WTC11 (cell line): Measurements from ENCODE around the gene GPR135. TPM values are rescaled to one million over a fixed set of nuclear protein-coding genes. Genes with fewer than 3 reads are reported as not detected.

Experiments used
- CREM ChIP-seq: sonication (generic); formaldehyde crosslinking; IDR thresholded peaks from 2 replicates; pipeline ENCODE4 v1.8.1; 2022; ENCODE audit warnings: mild to moderate bottlenecking, missing genetic modification reagents, moderate library complexity
- ELF4 ChIP-seq: sonication (generic); formaldehyde crosslinking; IDR thresholded peaks from 2 replicates; pipeline ENCODE4 v1.8.1; 2022; ENCODE audit warnings: low read depth, mild to moderate bottlenecking, moderate library complexity, missing genetic modification reagents
- FOXK1 ChIP-seq: sonication (generic); formaldehyde crosslinking; IDR thresholded peaks from 2 replicates; pipeline ENCODE4 v1.8.0; 2022; ENCODE audit warnings: mild to moderate bottlenecking, moderate library complexity, missing genetic modification reagents
- JUN ChIP-seq: sonication (generic); formaldehyde crosslinking; IDR thresholded peaks from 2 replicates; pipeline ENCODE4 v1.8.0; 2023; ENCODE audit warnings: mild to moderate bottlenecking, missing genetic modification reagents
- NFE2L1 ChIP-seq: sonication (generic); formaldehyde crosslinking; IDR thresholded peaks from 2 replicates; pipeline ENCODE4 v1.8.1; 2023; ENCODE audit warnings: missing genetic modification reagents
- NR2C2 ChIP-seq: sonication (generic); formaldehyde crosslinking; IDR thresholded peaks from 2 replicates; pipeline ENCODE4 v1.8.0; 2022; ENCODE audit warnings: mild to moderate bottlenecking, missing genetic modification reagents
- ZBTB21 ChIP-seq: sonication (generic); formaldehyde crosslinking; IDR thresholded peaks from 2 replicates; pipeline ENCODE4 v1.8.1; 2023; ENCODE audit warnings: mild to moderate bottlenecking, missing genetic modification reagents, borderline replicate concordance
- total RNA-seq: library from RNA; stranded (reverse); gene quantifications from 3 replicates; pipeline ENCODE4 v1.2.3, GENCODE V29; 2021
- TF ChIP-seq, protein P1 (sequence below): sonication (generic); formaldehyde crosslinking; conservative IDR thresholded peaks from 2 replicates; pipeline ENCODE4 v1.8.1; 2023; ENCODE audit warnings: mild to moderate bottlenecking, low read depth, missing genetic modification reagents, moderate library complexity
- TF ChIP-seq, protein P2 (sequence below): sonication (generic); formaldehyde crosslinking; IDR thresholded peaks from 2 replicates; pipeline ENCODE4 v1.8.0; 2022; ENCODE audit warnings: mild to moderate bottlenecking, missing genetic modification reagents
- TF ChIP-seq, protein P3 (sequence below): sonication (generic); formaldehyde crosslinking; IDR thresholded peaks from 2 replicates; pipeline ENCODE4 v1.8.1; 2022; ENCODE audit warnings: mild to moderate bottlenecking, moderate library complexity, missing genetic modification reagents
- TF ChIP-seq, protein P4 (sequence below): sonication (generic); formaldehyde crosslinking; IDR thresholded peaks from 2 replicates; pipeline ENCODE4 v1.8.1; 2022; ENCODE audit warnings: missing genetic modification reagents, borderline replicate concordance
- TF ChIP-seq, protein P5 (sequence below): fragments of 250-450 bp; sonication (Bioruptor Pico); IDR thresholded peaks from 2 replicates; pipeline ENCODE4 v2.1.2; 2022; ENCODE audit warnings: mild to moderate bottlenecking, moderate library complexity
- TF ChIP-seq, protein P6 (sequence below): sonication (generic); formaldehyde crosslinking; IDR thresholded peaks from 2 replicates; pipeline ENCODE4 v1.8.1; 2022; ENCODE audit warnings: low read depth, mild to moderate bottlenecking, moderate library complexity, missing genetic modification reagents, borderline replicate concordance
- TF ChIP-seq, protein P7 (sequence below): sonication (generic); formaldehyde crosslinking; IDR thresholded peaks from 2 replicates; pipeline ENCODE4 v1.8.0; 2023; ENCODE audit warnings: missing genetic modification reagents, mild to moderate bottlenecking, borderline replicate concordance
- TF ChIP-seq, protein P8 (sequence below): fragments of 250-450 bp; sonication (Bioruptor Pico); conservative IDR thresholded peaks from 2 replicates; pipeline ENCODE4 v1.9.0; 2021; ENCODE audit warnings: mild to moderate bottlenecking

Gene GPR135
- total RNA-seq, 1 experiment from 2014 or later, result 1.7 TPM

DNA sequence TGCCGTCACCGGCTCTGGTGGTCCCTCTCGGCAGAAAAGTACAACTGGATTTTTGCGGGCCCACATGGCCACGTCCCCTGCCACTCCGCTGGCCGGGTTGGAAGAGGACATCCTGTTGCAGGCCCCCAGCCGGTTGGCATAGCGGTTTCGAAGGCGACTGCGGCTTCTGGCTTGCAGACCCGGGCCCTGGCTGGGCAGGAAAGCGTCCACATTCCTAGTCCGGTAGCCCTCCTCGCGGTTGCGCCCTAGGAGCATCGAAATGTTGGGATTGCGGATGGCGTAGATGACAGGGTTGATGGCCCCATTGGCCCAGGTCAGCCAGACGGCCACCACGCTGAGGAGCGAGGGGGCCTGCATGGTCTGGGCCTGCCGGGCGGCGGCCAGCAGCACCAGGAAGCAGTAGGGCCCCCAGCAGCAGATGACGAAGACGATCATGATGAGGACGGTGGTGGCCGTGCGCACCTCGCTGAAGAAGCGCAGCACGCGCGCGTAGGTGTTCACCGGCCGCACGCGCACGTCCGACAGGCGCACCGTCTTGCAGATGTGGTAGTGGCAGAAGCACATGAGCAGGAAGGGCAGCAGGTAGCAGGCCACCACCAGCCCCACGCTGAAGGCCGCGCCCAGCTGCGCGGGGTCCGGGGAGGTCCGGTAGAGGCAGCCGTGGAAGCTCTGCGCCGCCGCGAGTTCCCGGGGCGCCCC lies 1.2 kb downstream of the GPR135 start (continued):
- TF ChIP-seq, protein P1, sequence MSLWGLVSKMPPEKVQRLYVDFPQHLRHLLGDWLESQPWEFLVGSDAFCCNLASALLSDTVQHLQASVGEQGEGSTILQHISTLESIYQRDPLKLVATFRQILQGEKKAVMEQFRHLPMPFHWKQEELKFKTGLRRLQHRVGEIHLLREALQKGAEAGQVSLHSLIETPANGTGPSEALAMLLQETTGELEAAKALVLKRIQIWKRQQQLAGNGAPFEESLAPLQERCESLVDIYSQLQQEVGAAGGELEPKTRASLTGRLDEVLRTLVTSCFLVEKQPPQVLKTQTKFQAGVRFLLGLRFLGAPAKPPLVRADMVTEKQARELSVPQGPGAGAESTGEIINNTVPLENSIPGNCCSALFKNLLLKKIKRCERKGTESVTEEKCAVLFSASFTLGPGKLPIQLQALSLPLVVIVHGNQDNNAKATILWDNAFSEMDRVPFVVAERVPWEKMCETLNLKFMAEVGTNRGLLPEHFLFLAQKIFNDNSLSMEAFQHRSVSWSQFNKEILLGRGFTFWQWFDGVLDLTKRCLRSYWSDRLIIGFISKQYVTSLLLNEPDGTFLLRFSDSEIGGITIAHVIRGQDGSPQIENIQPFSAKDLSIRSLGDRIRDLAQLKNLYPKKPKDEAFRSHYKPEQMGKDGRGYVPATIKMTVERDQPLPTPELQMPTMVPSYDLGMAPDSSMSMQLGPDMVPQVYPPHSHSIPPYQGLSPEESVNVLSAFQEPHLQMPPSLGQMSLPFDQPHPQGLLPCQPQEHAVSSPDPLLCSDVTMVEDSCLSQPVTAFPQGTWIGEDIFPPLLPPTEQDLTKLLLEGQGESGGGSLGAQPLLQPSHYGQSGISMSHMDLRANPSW, result no peak
- TF ChIP-seq NFE2L1 (CRISPR knock-in tag), result no peak
- TF ChIP-seq, protein P2, sequence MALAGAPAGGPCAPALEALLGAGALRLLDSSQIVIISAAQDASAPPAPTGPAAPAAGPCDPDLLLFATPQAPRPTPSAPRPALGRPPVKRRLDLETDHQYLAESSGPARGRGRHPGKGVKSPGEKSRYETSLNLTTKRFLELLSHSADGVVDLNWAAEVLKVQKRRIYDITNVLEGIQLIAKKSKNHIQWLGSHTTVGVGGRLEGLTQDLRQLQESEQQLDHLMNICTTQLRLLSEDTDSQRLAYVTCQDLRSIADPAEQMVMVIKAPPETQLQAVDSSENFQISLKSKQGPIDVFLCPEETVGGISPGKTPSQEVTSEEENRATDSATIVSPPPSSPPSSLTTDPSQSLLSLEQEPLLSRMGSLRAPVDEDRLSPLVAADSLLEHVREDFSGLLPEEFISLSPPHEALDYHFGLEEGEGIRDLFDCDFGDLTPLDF (CRISPR knock-in tag), result no peak
- TF ChIP-seq, protein P3, sequence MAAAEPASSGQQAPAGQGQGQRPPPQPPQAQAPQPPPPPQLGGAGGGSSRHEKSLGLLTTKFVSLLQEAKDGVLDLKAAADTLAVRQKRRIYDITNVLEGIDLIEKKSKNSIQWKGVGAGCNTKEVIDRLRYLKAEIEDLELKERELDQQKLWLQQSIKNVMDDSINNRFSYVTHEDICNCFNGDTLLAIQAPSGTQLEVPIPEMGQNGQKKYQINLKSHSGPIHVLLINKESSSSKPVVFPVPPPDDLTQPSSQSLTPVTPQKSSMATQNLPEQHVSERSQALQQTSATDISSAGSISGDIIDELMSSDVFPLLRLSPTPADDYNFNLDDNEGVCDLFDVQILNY (CRISPR knock-in tag), result no peak
- TF ChIP-seq ELF4 (CRISPR knock-in tag), result no peak
- TF ChIP-seq CREM, result no peak
- peak; percentile 65; the same call in 1 of the 2 replicates for TF ChIP-seq FOXK1 (CRISPR knock-in tag)
- TF ChIP-seq, protein P4, sequence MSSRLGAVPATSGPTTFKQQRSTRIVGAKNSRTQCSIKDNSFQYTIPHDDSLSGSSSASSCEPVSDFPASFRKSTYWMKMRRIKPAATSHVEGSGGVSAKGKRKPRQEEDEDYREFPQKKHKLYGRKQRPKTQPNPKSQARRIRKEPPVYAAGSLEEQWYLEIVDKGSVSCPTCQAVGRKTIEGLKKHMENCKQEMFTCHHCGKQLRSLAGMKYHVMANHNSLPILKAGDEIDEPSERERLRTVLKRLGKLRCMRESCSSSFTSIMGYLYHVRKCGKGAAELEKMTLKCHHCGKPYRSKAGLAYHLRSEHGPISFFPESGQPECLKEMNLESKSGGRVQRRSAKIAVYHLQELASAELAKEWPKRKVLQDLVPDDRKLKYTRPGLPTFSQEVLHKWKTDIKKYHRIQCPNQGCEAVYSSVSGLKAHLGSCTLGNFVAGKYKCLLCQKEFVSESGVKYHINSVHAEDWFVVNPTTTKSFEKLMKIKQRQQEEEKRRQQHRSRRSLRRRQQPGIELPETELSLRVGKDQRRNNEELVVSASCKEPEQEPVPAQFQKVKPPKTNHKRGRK, result no peak
- TF ChIP-seq, protein P5, sequence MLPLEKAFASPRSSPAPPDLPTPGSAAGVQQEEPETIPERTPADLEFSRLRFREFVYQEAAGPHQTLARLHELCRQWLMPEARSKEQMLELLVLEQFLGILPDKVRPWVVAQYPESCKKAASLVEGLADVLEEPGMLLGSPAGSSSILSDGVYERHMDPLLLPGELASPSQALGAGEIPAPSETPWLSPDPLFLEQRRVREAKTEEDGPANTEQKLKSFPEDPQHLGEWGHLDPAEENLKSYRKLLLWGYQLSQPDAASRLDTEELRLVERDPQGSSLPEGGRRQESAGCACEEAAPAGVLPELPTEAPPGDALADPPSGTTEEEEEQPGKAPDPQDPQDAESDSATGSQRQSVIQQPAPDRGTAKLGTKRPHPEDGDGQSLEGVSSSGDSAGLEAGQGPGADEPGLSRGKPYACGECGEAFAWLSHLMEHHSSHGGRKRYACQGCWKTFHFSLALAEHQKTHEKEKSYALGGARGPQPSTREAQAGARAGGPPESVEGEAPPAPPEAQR (CRISPR knock-in tag), result no peak
- no peak for TF ChIP-seq NR2C2 (CRISPR knock-in tag)
- TF ChIP-seq, protein P6, sequence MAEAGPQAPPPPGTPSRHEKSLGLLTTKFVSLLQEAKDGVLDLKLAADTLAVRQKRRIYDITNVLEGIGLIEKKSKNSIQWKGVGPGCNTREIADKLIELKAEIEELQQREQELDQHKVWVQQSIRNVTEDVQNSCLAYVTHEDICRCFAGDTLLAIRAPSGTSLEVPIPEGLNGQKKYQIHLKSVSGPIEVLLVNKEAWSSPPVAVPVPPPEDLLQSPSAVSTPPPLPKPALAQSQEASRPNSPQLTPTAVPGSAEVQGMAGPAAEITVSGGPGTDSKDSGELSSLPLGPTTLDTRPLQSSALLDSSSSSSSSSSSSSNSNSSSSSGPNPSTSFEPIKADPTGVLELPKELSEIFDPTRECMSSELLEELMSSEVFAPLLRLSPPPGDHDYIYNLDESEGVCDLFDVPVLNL (CRISPR knock-in tag), result 0 out of 2 replicates have a peak, but pooled peaks have one; percentile 21
- TF ChIP-seq, protein P7, sequence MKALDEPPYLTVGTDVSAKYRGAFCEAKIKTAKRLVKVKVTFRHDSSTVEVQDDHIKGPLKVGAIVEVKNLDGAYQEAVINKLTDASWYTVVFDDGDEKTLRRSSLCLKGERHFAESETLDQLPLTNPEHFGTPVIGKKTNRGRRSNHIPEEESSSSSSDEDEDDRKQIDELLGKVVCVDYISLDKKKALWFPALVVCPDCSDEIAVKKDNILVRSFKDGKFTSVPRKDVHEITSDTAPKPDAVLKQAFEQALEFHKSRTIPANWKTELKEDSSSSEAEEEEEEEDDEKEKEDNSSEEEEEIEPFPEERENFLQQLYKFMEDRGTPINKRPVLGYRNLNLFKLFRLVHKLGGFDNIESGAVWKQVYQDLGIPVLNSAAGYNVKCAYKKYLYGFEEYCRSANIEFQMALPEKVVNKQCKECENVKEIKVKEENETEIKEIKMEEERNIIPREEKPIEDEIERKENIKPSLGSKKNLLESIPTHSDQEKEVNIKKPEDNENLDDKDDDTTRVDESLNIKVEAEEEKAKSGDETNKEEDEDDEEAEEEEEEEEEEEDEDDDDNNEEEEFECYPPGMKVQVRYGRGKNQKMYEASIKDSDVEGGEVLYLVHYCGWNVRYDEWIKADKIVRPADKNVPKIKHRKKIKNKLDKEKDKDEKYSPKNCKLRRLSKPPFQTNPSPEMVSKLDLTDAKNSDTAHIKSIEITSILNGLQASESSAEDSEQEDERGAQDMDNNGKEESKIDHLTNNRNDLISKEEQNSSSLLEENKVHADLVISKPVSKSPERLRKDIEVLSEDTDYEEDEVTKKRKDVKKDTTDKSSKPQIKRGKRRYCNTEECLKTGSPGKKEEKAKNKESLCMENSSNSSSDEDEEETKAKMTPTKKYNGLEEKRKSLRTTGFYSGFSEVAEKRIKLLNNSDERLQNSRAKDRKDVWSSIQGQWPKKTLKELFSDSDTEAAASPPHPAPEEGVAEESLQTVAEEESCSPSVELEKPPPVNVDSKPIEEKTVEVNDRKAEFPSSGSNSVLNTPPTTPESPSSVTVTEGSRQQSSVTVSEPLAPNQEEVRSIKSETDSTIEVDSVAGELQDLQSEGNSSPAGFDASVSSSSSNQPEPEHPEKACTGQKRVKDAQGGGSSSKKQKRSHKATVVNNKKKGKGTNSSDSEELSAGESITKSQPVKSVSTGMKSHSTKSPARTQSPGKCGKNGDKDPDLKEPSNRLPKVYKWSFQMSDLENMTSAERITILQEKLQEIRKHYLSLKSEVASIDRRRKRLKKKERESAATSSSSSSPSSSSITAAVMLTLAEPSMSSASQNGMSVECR (CRISPR knock-in tag), result peak; percentile 61; the same call in 1 of the 2 replicates
- TF ChIP-seq JUN (CRISPR knock-in tag), result 0 out of 2 replicates have a peak, but pooled peaks have one; percentile 57
- TF ChIP-seq ZBTB21 (CRISPR knock-in tag), result 0 out of 2 replicates have a peak, but pooled peaks have one; percentile 30
- TF ChIP-seq, protein P8, sequence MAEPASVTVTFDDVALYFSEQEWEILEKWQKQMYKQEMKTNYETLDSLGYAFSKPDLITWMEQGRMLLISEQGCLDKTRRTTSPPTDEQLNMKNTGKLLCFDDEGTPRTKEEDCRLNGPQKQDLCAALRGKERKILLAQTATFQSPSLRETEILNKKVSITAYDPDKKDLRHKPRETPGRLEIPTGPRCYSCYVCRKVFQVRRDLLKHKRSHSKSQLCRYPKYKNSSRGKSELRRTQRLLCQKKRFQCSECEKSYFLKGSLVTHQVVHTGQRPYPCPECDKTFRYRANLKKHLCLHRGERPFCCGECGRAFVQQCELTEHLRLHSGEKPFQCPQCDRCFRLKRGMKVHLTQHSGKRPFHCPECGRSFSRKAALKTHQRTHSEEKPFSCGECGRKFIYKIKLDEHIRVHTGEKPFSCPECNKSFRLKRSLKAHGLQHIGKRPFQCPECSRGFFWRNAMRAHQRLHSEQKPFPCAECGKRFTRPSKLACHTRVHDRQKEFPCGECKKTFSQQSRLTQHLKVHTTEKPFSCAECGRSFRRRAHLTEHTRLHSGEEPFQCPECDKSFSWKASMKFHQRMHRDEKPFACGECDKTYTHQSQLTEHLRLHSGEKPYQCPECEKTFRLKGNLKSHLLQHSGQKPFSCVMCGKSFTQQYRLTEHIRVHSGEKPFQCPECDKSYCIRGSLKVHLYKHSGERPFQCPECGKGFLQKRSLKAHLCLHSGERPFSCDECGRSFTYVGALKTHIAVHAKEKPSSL (CRISPR knock-in tag), result no peak
